Skeletal muscle satellite cell (primary cell): ENCODE data around the gene ADAMTS2.

Experiments used
- H3K27me3 ChIP-seq: 2 replicates; pipeline ENCODE4 v1.7.0; 2013; ENCODE audit warnings: low read length; ENCODE audit not compliant: control insufficient read depth, insufficient read depth
- H3K36me3 ChIP-seq: 2 replicates; pipeline ENCODE4 v1.7.0; 2013; ENCODE audit warnings: mild to moderate bottlenecking, control low read depth, low read length; ENCODE audit not compliant: insufficient read depth
- H3K4me1 ChIP-seq: 2 replicates; pipeline ENCODE4 v1.7.0; 2013; ENCODE audit warnings: low read length; ENCODE audit not compliant: control insufficient read depth, insufficient read depth
- H3K4me2 ChIP-seq: 2 replicates; pipeline ENCODE4 v1.7.0; 2013; ENCODE audit warnings: mild to moderate bottlenecking, low read length
- H3K4me3 ChIP-seq: 2 replicates; pipeline ENCODE4 v1.7.0; 2013; ENCODE audit warnings: low read length
- H3K9ac ChIP-seq: 2 replicates; pipeline ENCODE4 v1.7.0; 2013; ENCODE audit warnings: mild to moderate bottlenecking, low read depth, low read length, moderate library complexity
- H3K9me3 ChIP-seq: replicated peaks from 2 replicates; pipeline ENCODE4 v1.7.0; 2013; ENCODE audit warnings: mild to moderate bottlenecking, control low read depth, low read length

Gene ADAMTS2

DNA sequence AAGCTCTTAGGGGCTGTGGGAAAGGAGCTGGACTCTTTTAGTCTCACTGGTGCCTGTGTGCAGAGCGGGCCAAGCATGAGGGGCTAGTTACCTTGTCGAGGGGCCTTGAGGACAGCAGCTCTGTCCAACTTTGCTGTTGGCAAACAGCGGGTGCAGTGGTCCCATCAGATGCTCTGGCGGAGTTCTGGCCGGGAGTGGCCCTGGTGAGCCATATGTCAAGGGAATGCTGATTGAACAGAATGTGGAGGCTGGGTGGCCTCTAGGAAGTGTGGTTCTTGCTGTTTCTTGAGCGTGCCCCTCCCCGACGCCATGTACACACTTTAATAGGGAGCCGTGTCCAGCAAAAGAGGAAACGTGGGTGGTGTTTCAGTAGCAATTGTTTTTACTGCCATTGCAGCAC, 3.6 kb upstream of the ADAMTS2 start:
- no peak overlapping the region for H3K9ac ChIP-seq
- no peak overlapping the region for H3K4me2 ChIP-seq
- H3K9me3 ChIP-seq: no peaks in the 10 kb centered on the region
- H3K4me3 ChIP-seq: no peak overlapping the region
- peaks cover 12% of the 10 kb centered on the region for H3K4me1 ChIP-seq
- no peaks in the 10 kb centered on the region for H3K36me3 ChIP-seq
- H3K27me3 ChIP-seq: peaks cover 12% of the 10 kb centered on the region

- no peaks in the 10 kb centered on the region for H3K9me3 ChIP-seq
- H3K4me2 ChIP-seq: no peak overlapping the region
- H3K9ac ChIP-seq: no peak overlapping the region
- peaks cover 12% of the 10 kb centered on the region for H3K27me3 ChIP-seq
- peaks cover 5% of the 10 kb centered on the region for H3K36me3 ChIP-seq
- H3K4me3 ChIP-seq: no peak overlapping the region
- peaks cover 20% of the 10 kb centered on the region for H3K4me1 ChIP-seq
Observed at GRCh38 chr5:179348011-179348530, 2.8 kb upstream of the ADAMTS2 start.

DNA sequence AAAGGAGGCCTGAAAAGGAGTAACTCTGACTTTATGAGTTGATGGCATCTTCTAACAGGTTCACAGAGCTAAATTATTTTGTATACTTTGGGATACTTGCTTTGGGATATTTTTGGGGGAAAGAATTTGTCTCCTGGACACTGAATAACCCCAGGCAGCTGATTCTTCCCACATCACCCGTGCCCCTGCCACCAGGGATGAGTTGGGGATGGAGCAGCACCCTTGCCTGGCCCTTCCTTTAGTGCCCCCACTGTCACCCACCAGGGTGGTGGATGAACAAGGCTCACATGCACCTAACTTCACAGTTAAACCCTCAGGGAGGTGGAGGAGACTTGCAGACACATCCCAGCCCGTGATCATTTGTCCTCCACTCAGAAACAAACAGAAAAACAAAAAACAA, 2.3 kb upstream of the ADAMTS2 start:
- Histone ChIP-seq H3K9me3 (no peaks in the 10 kb centered on the region), H3K27me3 (peaks cover 12% of the 10 kb centered on the region), H3K4me3 (no peak overlapping the region), H3K36me3 (peaks cover 6% of the 10 kb centered on the region), H3K4me1 (peaks cover 25% of the 10 kb centered on the region), H3K9ac (no peak overlapping the region), H3K4me2 (no peak overlapping the region)

GRCh38 chr5:179346875-179347274, 1.6 kb upstream of the ADAMTS2 start:
- Histone ChIP-seq H3K9me3 (no peaks in the 10 kb centered on the region), H3K9ac (no peak overlapping the region), H3K4me3 (no peak overlapping the region), H3K4me1 (peaks cover 32% of the 10 kb centered on the region), H3K27me3 (peaks cover 12% of the 10 kb centered on the region), H3K4me2 (no peak overlapping the region), H3K36me3 (peaks cover 10% of the 10 kb centered on the region)

DNA sequence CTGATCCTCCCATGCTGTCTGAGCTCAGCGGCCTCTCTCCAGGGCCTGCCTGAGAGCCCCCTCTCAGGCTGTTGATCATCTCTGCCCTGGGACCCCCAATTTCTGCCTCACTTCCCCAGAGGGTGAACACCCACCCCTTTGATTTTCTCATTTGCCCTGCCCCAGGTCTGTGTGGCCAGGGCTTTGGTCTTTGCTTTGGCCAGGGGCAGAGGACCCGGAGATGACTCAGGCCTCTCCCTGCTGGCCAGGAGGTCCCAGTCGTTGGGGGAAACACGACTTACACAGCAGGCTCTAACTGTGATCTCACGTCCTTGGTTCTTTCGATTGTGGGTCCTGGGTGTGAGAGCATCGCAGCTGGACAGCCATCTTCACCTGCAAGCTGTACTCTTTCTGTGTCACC, 1.1 kb upstream of the ADAMTS2 start:
- peaks cover 10% of the 10 kb centered on the region for H3K36me3 ChIP-seq
- H3K4me1 ChIP-seq: peaks cover 33% of the 10 kb centered on the region
- no peak overlapping the region for H3K4me2 ChIP-seq
- H3K27me3 ChIP-seq: peaks cover 9% of the 10 kb centered on the region
- H3K9me3 ChIP-seq: no peaks in the 10 kb centered on the region
- no peak overlapping the region for H3K4me3 ChIP-seq
- no peak overlapping the region for H3K9ac ChIP-seq

DNA sequence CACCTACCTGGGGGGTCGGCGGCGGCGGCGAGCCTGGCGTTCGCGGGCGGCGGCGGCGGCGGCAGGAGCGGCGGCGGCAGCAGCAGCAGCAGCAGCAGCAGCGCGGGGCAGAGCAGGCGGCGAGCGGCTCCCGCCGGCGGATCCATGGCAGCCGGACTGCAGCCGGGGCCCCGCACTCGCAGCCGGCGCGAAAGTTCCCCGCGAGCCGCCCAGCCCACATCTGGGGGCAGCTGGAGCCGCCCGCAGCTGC, 153 bp downstream of the ADAMTS2 start:
- Histone ChIP-seq H3K4me3 (peak overlapping the region; percentile 90), H3K9me3 (no peaks in the 10 kb centered on the region), H3K9ac (peak overlapping the region; percentile 91), H3K36me3 (peaks cover 18% of the 10 kb centered on the region), H3K4me1 (peaks cover 33% of the 10 kb centered on the region), H3K27me3 (peaks cover 4% of the 10 kb centered on the region), H3K4me2 (peak overlapping the region; percentile 97)

GRCh38 chr5:179344431-179345182, 654 bp downstream of the ADAMTS2 start:
- H3K9me3 ChIP-seq: no peaks in the 10 kb centered on the region
- H3K4me2 ChIP-seq: peak overlapping the region; percentile 97
- peak overlapping the region; percentile 90 for H3K4me3 ChIP-seq
- H3K36me3 ChIP-seq: peaks cover 23% of the 10 kb centered on the region
- H3K4me1 ChIP-seq: peaks cover 33% of the 10 kb centered on the region
- H3K27me3 ChIP-seq: peaks cover 4% of the 10 kb centered on the region
- peak overlapping the region; percentile 91 for H3K9ac ChIP-seq

DNA sequence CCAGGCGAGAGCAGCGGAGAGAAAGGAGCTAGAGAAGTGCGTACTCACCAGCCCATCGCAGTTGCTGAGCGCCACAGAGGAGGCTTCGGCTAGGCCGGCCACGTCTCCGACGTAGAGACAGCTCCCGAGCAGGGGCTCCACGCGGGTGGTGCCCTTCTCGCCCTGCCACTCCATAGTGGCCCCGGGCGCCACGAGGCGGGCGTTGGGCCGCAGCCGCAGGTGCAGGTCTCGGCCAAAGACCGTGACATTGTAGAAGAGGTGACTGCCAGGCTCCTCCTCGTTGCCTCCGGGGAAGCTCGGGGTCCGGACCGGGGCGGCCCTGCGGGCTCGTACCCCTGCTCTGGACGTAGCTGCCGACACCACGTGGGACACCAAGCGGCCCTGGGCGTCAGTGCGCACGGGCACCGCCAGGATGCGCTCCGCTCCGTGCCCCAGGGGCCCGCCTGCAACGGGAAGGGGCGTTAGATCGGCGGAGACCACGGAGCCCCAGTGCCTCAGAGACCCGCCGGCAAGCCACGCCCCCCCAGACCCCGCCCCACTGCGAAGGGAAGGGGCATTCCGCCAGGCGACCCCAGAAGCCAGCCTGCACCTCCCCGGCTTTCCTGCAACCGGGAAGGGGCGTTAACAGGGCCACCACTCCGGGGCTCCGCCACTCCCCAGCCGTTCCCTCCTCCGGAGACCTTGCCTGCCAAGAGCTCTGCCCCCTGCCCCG, 1.4 kb downstream of the ADAMTS2 start:
- Histone ChIP-seq H3K4me2 (peak overlapping the region; percentile 97), H3K4me1 (peaks cover 33% of the 10 kb centered on the region), H3K27me3 (peaks cover 4% of the 10 kb centered on the region), H3K36me3 (peaks cover 25% of the 10 kb centered on the region), H3K9ac (peak overlapping the region; percentile 91), H3K9me3 (no peaks in the 10 kb centered on the region), H3K4me3 (peak overlapping the region; percentile 90)

- Histone ChIP-seq H3K36me3 (peaks cover 30% of the 10 kb centered on the region), H3K4me2 (peak overlapping the region; percentile 97), H3K4me1 (peaks cover 33% of the 10 kb centered on the region), H3K27me3 (peaks cover 4% of the 10 kb centered on the region), H3K9ac (peak overlapping the region; percentile 91), H3K4me3 (peak overlapping the region; percentile 90), H3K9me3 (no peaks in the 10 kb centered on the region)
Observed at GRCh38 chr5:179343021-179343718, 2.1 kb downstream of the ADAMTS2 start.

GRCh38 chr5:179342577-179342976, 2.7 kb downstream of the ADAMTS2 start:
- H3K4me3 ChIP-seq: peak overlapping the region; percentile 90
- peaks cover 33% of the 10 kb centered on the region for H3K4me1 ChIP-seq
- H3K27me3 ChIP-seq: peaks cover 4% of the 10 kb centered on the region
- H3K36me3 ChIP-seq: peaks cover 31% of the 10 kb centered on the region
- H3K9ac ChIP-seq: peak overlapping the region; percentile 91
- H3K9me3 ChIP-seq: no peaks in the 10 kb centered on the region
- H3K4me2 ChIP-seq: peak overlapping the region; percentile 97

- Histone ChIP-seq H3K4me1 (peaks cover 22% of the 10 kb centered on the region), H3K36me3 (peaks cover 37% of the 10 kb centered on the region), H3K9ac (no peak overlapping the region), H3K4me3 (no peak overlapping the region), H3K27me3 (no peaks in the 10 kb centered on the region), H3K4me2 (no peak overlapping the region), H3K9me3 (no peaks in the 10 kb centered on the region)
Observed at GRCh38 chr5:179340465-179340864, 4.8 kb downstream of the ADAMTS2 start.
